Smooth muscle cell (in vitro differentiated cells): Measurements from ENCODE around the gene NCOR2. TPM values are rescaled to one million over a fixed set of nuclear protein-coding genes. Genes with fewer than 3 reads are reported as not detected.

Experiments
- DNase-seq: peaks from one replicate; lab custom pipeline; 2025; ENCODE audit not compliant: unreplicated experiment; lab: John Stamatoyannopoulos, UW
- H2AFZ ChIP-seq: fragments of 200-600 bp; sonication (generic); 2 replicates; pipeline ENCODE4 v1.6.0; 2016; ENCODE audit warnings: antibody characterized with exemption, low read depth, mild to moderate bottlenecking
- H3F3A ChIP-seq: fragments of 200-600 bp; sonication (generic); 2 replicates; pipeline ENCODE4 v1.6.0; 2017; ENCODE audit warnings: antibody characterized with exemption, low read depth
- H3K27ac ChIP-seq: fragments of 200-600 bp; sonication (generic); 2 replicates; pipeline ENCODE4 v1.5.1; 2016; ENCODE audit warnings: low read depth, mild to moderate bottlenecking
- H3K27me3 ChIP-seq: fragments of 200-600 bp; sonication (generic); 2 replicates; pipeline ENCODE4 v1.6.1; 2016; ENCODE audit warnings: low read depth, mild to moderate bottlenecking
- H3K36me3 ChIP-seq: fragments of 200-600 bp; sonication (generic); 2 replicates; pipeline ENCODE4 v1.5.1; 2016; ENCODE audit warnings: low read depth
- H3K4me1 ChIP-seq: fragments of 200-600 bp; sonication (generic); 2 replicates; pipeline ENCODE4 v1.5.1; 2016; ENCODE audit warnings: low read depth
- H3K4me2 ChIP-seq: fragments of 200-600 bp; sonication (generic); 2 replicates; pipeline ENCODE4 v1.6.0; 2016; ENCODE audit warnings: mild to moderate bottlenecking
- H3K4me3 ChIP-seq: fragments of 200-600 bp; sonication (generic); 2 replicates; pipeline ENCODE4 v1.5.1; 2016; ENCODE audit warnings: mild to moderate bottlenecking
- H3K79me2 ChIP-seq: fragments of 200-600 bp; sonication (generic); 2 replicates; pipeline ENCODE4 v1.6.0; 2016; ENCODE audit warnings: low read depth, mild to moderate bottlenecking
- H3K9ac ChIP-seq: fragments of 200-600 bp; sonication (generic); 2 replicates; pipeline ENCODE4 v1.6.0; 2016; ENCODE audit warnings: low read depth
- H3K9me3 ChIP-seq: fragments of 200-600 bp; sonication (generic); replicated peaks from 2 replicates; pipeline ENCODE4 v1.5.1; 2016; ENCODE audit warnings: low read depth
- H4K20me1 ChIP-seq: fragments of 200-600 bp; sonication (generic); 2 replicates; pipeline ENCODE4 v1.6.0; 2016; ENCODE audit warnings: low read depth
- CTCF ChIP-seq: fragments of 200-600 bp; sonication (generic); IDR thresholded peaks from 2 replicates; pipeline ENCODE4 v1.5.1; 2017; ENCODE audit warnings: borderline replicate concordance, mild to moderate bottlenecking, antibody characterized with exemption; ENCODE audit not compliant: insufficient read depth, poor library complexity, severe bottlenecking
- WGBS: methylation state at CpG from one replicate; pipeline ENCODE4 v1.1.7; 2016; ENCODE audit warnings: low lambda C conversion rate; 5-methylcytosine and 5-hydroxymethylcytosine counted together
- polyA plus RNA-seq: library from polyadenylated mRNA; unstranded; fragments of >200 nt; fragmentation: Nextera tagmentation; extraction: Ambion mirVana; gene quantifications from 2 replicates; pipeline ENCODE4 v1.2.1, GENCODE V29; 2016
- total RNA-seq: library from RNA; depleted of rRNA; stranded (reverse); fragments of >200 nt; gene quantifications from 2 replicates; pipeline ENCODE4 v1.2.3, GENCODE V29; 2014

Gene NCOR2
- total and polyA plus RNA-seq, 2 experiments from 2014 or later: 64.1 to 164 TPM

GRCh38 chr12:124578854-124579253 lies 11.4 kb upstream of the NCOR2 start:
- WGBS: 100% methylated on average over 3 of the region's 3 CpGs
- Histone ChIP-seq H3K36me3 (no peaks in the 10 kb centered on the region), H3K4me3 (no peak overlapping the region), H3K4me1 (no peaks in the 10 kb centered on the region), H3F3A (no peaks in the 10 kb centered on the region), H2AFZ (no peak overlapping the region), H3K9me3 (no peaks in the 10 kb centered on the region), H4K20me1 (no peaks in the 10 kb centered on the region), H3K79me2 (no peaks in the 10 kb centered on the region), H3K9ac (no peak overlapping the region), H3K27ac (no peak overlapping the region), H3K4me2 (no peak overlapping the region), H3K27me3 (no peaks in the 10 kb centered on the region)
- TF ChIP-seq CTCF: no peak
- DNase-seq: no peak

GRCh38 chr12:124578445-124578844 lies 11.0 kb upstream of the NCOR2 start:
- no peak for DNase-seq
- H3K27me3 ChIP-seq: no peaks in the 10 kb centered on the region
- H3K36me3 ChIP-seq: no peaks in the 10 kb centered on the region
- H4K20me1 ChIP-seq: no peaks in the 10 kb centered on the region
- no peaks in the 10 kb centered on the region for H3K4me1 ChIP-seq
- no peaks in the 10 kb centered on the region for H3K9me3 ChIP-seq
- WGBS: 88% methylated on average over 8 of the region's 8 CpGs
- H3K9ac ChIP-seq: no peak overlapping the region
- no peaks in the 10 kb centered on the region for H3K79me2 ChIP-seq
- no peak overlapping the region for H3K27ac ChIP-seq
- TF ChIP-seq CTCF: no peak
- H3K4me2 ChIP-seq: no peak overlapping the region
- H3K4me3 ChIP-seq: no peak overlapping the region
- no peaks in the 10 kb centered on the region for H3F3A ChIP-seq
- no peak overlapping the region for H2AFZ ChIP-seq

GRCh38 chr12:124577986-124578385 lies 10.6 kb upstream of the NCOR2 start:
- H4K20me1 ChIP-seq: no peaks in the 10 kb centered on the region
- no peak for DNase-seq
- no peaks in the 10 kb centered on the region for H3K4me1 ChIP-seq
- no peak overlapping the region for H2AFZ ChIP-seq
- no peak overlapping the region for H3K27ac ChIP-seq
- no peaks in the 10 kb centered on the region for H3K9me3 ChIP-seq
- no peak overlapping the region for H3K4me2 ChIP-seq
- no peaks in the 10 kb centered on the region for H3K36me3 ChIP-seq
- H3K4me3 ChIP-seq: no peak overlapping the region
- no peak for TF ChIP-seq CTCF
- no peaks in the 10 kb centered on the region for H3K27me3 ChIP-seq
- H3K79me2 ChIP-seq: no peaks in the 10 kb centered on the region
- H3F3A ChIP-seq: no peaks in the 10 kb centered on the region
- H3K9ac ChIP-seq: no peak overlapping the region
- WGBS: 68% methylated on average over 13 of the region's 13 CpGs

GRCh38 chr12:124577374-124577773 lies 10.0 kb upstream of the NCOR2 start:
- Histone ChIP-seq H3K27me3 (no peaks in the 10 kb centered on the region), H3K36me3 (no peaks in the 10 kb centered on the region), H4K20me1 (no peaks in the 10 kb centered on the region), H3K4me1 (no peaks in the 10 kb centered on the region), H3K4me3 (no peak overlapping the region), H3F3A (no peaks in the 10 kb centered on the region), H3K9me3 (no peaks in the 10 kb centered on the region), H2AFZ (no peak overlapping the region), H3K4me2 (no peak overlapping the region), H3K79me2 (no peaks in the 10 kb centered on the region), H3K27ac (no peak overlapping the region), H3K9ac (no peak overlapping the region)
- TF ChIP-seq CTCF: no peak
- no peak for DNase-seq
- over 99% methylated on average over 8 of the region's 8 CpGs for WGBS
